CD4-positive, alpha-beta memory T cell (primary cell): Measurements from ENCODE around the gene PTGDS. TPM values are rescaled to one million over a fixed set of nuclear protein-coding genes. Genes with fewer than 3 reads are reported as not detected.

ENCODE experiments used
- CTCF ChIA-PET: fragments of 350-600 bp; sonication (Branson Sonifier 250); formaldehyde crosslinking; loops from one replicate; lab custom pipeline; 2021; ENCODE audit warnings: inconsistent platforms; ENCODE audit not compliant: partially characterized antibody; lab: Charles Lee
- POLR2A ChIA-PET: fragments of 350-600 bp; sonication (Branson Sonifier 250); formaldehyde crosslinking; loops from one replicate; lab custom pipeline; 2021; ENCODE audit not compliant: partially characterized antibody; lab: Charles Lee
- DNase-seq, 5 donors: peaks; one replicate each; pipeline versions ENCODE4 v3.0.0 to v3.0.0-alpha.2; 2020 to 2022; ENCODE audit warnings: mixed read lengths in 1 of 5
- H3K27ac ChIP-seq: one replicate; pipeline ENCODE4 v1.7.0; 2013; ENCODE audit warnings: low read depth, low read length
- H3K27me3 ChIP-seq: 2 replicates; pipeline ENCODE4 v1.7.0; 2013; ENCODE audit warnings: mild to moderate bottlenecking, low read length, moderate library complexity; ENCODE audit not compliant: insufficient read depth
- H3K36me3 ChIP-seq: 2 replicates; pipeline ENCODE4 v1.7.0; 2013; ENCODE audit warnings: mild to moderate bottlenecking, low read length, moderate library complexity; ENCODE audit not compliant: insufficient read depth
- H3K4me1 ChIP-seq: 2 replicates; pipeline ENCODE4 v1.7.0; 2013; ENCODE audit warnings: mild to moderate bottlenecking, low read length, moderate library complexity; ENCODE audit not compliant: insufficient read depth
- H3K4me3 ChIP-seq, 2 donors: one replicate each; pipeline ENCODE4 v1.7.0; 2013; ENCODE audit warnings: low read length in 2 of 2, mild to moderate bottlenecking in 1 of 2
- H3K9me3 ChIP-seq, 2 donors: one replicate each; pipeline ENCODE4 v1.7.0; 2013; ENCODE audit warnings: low read length in 2 of 2, control low read depth in 1 of 2; ENCODE audit not compliant: control insufficient read depth in 1 of 2
- H3K27ac Mint-ChIP-seq, 7 donors: one replicate each; pipeline ENCODE4 v1.8.0; 2020 to 2021; ENCODE audit warnings: mixed read lengths in 7 of 7, mild to moderate bottlenecking in 6 of 7, inconsistent platforms in 3 of 7, moderate library complexity in 3 of 7
- H3K27me3 Mint-ChIP-seq, 2 donors: one replicate each; pipeline ENCODE4 v1.8.0; 2020 to 2021; ENCODE audit warnings: mixed read lengths in 2 of 2
- H3K36me3 Mint-ChIP-seq, 2 donors: one replicate each; pipeline ENCODE4 v1.8.0; 2020 to 2021; ENCODE audit warnings: mixed read lengths in 2 of 2, inconsistent platforms in 1 of 2, mild to moderate bottlenecking in 1 of 2
- H3K4me1 Mint-ChIP-seq, 4 donors: one replicate each; pipeline ENCODE4 v1.8.0; 2020 to 2021; ENCODE audit warnings: mixed read lengths in 4 of 4, mild to moderate bottlenecking in 1 of 4
- H3K4me3 Mint-ChIP-seq, 8 donors: one replicate each; pipeline ENCODE4 v1.8.0; 2020 to 2021; ENCODE audit warnings: mixed read lengths in 8 of 8, mild to moderate bottlenecking in 7 of 8, moderate library complexity in 6 of 8, inconsistent platforms in 3 of 8
- H3K9me3 Mint-ChIP-seq, 8 donors: one replicate each; pipeline ENCODE4 v1.8.0; 2020 to 2021; ENCODE audit warnings: mixed read lengths in 8 of 8, mild to moderate bottlenecking in 5 of 8, inconsistent platforms in 3 of 8, moderate library complexity in 1 of 8
- intact Hi-C: fragments of 100-400 bp; cut with micrococcal nuclease; formaldehyde crosslinking; loops from one replicate; pipeline ENCODE4 v1.15.1; 2023
- polyA plus RNA-seq, 2 donors: library from polyadenylated mRNA; unstranded; fragments of 300-500 nt; fragmentation: Illumina TruSeq; gene quantifications; one replicate each; pipeline ENCODE4 v1.2.3, GENCODE V29; 2021
- total RNA-seq, 2 experiments: library from RNA; stranded (reverse); gene quantifications; one replicate each; pipeline ENCODE4 v1.2.3, GENCODE V29; 2021

PTGDS gene
- total and polyA plus RNA-seq, 4 experiments from 2014 or later = 1.7 to 5.1 (median 4.3) TPM

DNA sequence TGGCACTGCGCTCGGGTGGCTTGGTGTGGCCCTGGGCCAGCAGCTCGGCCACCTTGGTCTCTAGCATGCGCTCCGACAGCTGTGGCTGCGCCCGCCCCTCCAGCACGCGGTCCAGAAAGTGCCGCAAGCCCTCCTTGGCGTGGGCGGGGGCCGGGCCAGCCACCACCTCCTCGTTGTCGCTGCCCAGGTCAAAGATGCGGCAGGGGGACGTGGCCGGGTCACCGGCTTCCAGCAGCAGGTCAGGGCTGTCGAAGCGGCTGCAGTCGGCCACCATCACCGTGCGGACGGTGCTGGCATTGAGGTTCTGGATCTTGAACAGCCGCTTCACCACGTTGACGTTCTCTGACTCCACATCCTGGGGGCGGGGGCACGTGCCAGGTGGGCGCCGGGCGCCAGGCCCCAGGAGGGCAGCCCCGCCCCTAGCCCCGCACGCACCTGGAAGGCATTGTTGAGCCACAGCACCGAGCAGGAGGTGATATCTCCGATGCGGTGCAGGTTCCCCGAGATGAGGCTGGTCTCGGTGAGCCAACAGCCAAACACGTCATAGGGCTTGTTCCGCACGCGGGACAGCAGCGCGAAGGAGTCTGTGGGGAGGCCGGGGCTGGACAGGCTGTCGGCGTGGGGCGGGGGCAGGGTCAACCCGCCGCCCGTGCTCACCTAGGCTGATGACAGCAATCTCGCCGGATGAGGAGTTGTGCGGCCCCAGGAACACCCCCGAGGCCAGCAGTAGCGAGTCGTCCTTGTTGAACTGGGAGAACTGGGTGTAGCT is 35.0 kb upstream of the PTGDS start:
- Mint-ChIP-seq H3K27ac (peak overlapping the region in 1 of 7 donors; percentile 66), H3K9me3 (peaks cover 0 to 2% (median 0%) of the 10 kb centered on the region in 8 donors), H3K4me3 (peak overlapping the region in 6 of 8 donors; percentile 29 to 61 (median 45)), H3K36me3 (peaks cover 14 to 19% of the 10 kb centered on the region in 2 donors), H3K4me1 (peaks cover 3 to 22% (median 11%) of the 10 kb centered on the region in 4 donors), H3K27me3 (no peaks in the 10 kb centered on the region)
- intact Hi-C loops = no loop called here
- no peaks in the 10 kb centered on the region for H3K27me3 ChIP-seq
- POLR2A ChIA-PET = interaction anchor here (1.2 to 2.2 kb wide), 3 partner anchors 23 to 60 kb away, joined by 3 to 12 read pairs (median 4); partner anchors contain the start of gene CLIC3
- H3K4me3 ChIP-seq = no peak overlapping the region
- no peaks in the 10 kb centered on the region for H3K9me3 ChIP-seq
- CTCF ChIA-PET = no interaction called here
- no peak for DNase-seq
- H3K4me1 ChIP-seq = peaks cover 20% of the 10 kb centered on the region
- H3K27ac ChIP-seq = no peak overlapping the region
- peaks cover 21% of the 10 kb centered on the region for H3K36me3 ChIP-seq

- intact Hi-C loops = no loop called here
- peak overlapping the region in 1 of 7 donors; percentile 66 for H3K27ac Mint-ChIP-seq
- Histone ChIP-seq H3K27me3 (no peaks in the 10 kb centered on the region), H3K4me1 (peaks cover 20% of the 10 kb centered on the region), H3K27ac (no peak overlapping the region), H3K9me3 (no peaks in the 10 kb centered on the region), H3K4me3 (no peak overlapping the region), H3K36me3 (peaks cover 21% of the 10 kb centered on the region)
- no peaks in the 10 kb centered on the region for H3K27me3 Mint-ChIP-seq
- peaks cover 0 to 2% (median 0%) of the 10 kb centered on the region in 8 donors for H3K9me3 Mint-ChIP-seq
- DNase-seq = no peak
- CTCF ChIA-PET = interaction anchor here (1.1 kb wide), 1 partner anchor 151 kb away, joined by 3 read pairs; no protein-coding TSS in a partner anchor
- POLR2A ChIA-PET = interaction anchor here (1.3 to 4.1 kb wide), 9 partner anchors 17 to 135 kb away, joined by 5 to 37 read pairs (median 13); partner anchors contain the start of genes CLIC3, PAXX and RABL6
- peaks cover 3 to 22% (median 11%) of the 10 kb centered on the region in 4 donors for H3K4me1 Mint-ChIP-seq
- H3K4me3 Mint-ChIP-seq = peak overlapping the region in 6 of 8 donors; percentile 31 to 57 (median 50)
- peaks cover 12 to 19% of the 10 kb centered on the region in 2 donors for H3K36me3 Mint-ChIP-seq
Observed at GRCh38 chr9:136942881-136943230, 34.4 kb upstream of the PTGDS start.

- no peaks in the 10 kb centered on the region for H3K9me3 ChIP-seq
- ChIA-PET POLR2A (interaction anchor here (0.8 to 4.1 kb wide), 22 partner anchors 16 to 297 kb away, joined by 3 to 37 read pairs (median 8); partner anchors contain the start of genes AJM1, CLIC3, EDF1 and LCNL1), CTCF (interaction anchor here (1.1 to 2.6 kb wide), 2 partner anchors 91 to 151 kb away, joined by 3 to 12 read pairs; no protein-coding TSS in a partner anchor)
- H3K4me1 ChIP-seq = peaks cover 20% of the 10 kb centered on the region
- no peaks in the 10 kb centered on the region for H3K27me3 ChIP-seq
- peaks cover 12 to 17% of the 10 kb centered on the region in 2 donors for H3K36me3 Mint-ChIP-seq
- intact Hi-C loops = loop anchor here (1.0 to 2.0 kb wide), 9 partner anchors 41 to 153 kb away; partner anchors contain the start of genes AJM1, EDF1, PAXX and PHPT1
- H3K36me3 ChIP-seq = peaks cover 21% of the 10 kb centered on the region
- peak overlapping the region; percentile 42 to 90 (median 79) for H3K27ac Mint-ChIP-seq
- peak overlapping the region; percentile 59 for H3K27ac ChIP-seq
- peak overlapping the region in 1 of 2 donors; percentile 70 for H3K4me3 ChIP-seq
- peaks cover 3 to 22% (median 13%) of the 10 kb centered on the region in 4 donors for H3K4me1 Mint-ChIP-seq
- peak in 4 of 5 donors; percentile 24 to 36 (median 32) for DNase-seq
- peak overlapping the region; percentile 75 to 88 (median 84) for H3K4me3 Mint-ChIP-seq
- H3K27me3 Mint-ChIP-seq = no peaks in the 10 kb centered on the region
- peaks cover 0 to under 1% (median 0%) of the 10 kb centered on the region in 8 donors for H3K9me3 Mint-ChIP-seq
Observed at GRCh38 chr9:136943291-136944211, 33.8 kb upstream of the PTGDS start.

DNA sequence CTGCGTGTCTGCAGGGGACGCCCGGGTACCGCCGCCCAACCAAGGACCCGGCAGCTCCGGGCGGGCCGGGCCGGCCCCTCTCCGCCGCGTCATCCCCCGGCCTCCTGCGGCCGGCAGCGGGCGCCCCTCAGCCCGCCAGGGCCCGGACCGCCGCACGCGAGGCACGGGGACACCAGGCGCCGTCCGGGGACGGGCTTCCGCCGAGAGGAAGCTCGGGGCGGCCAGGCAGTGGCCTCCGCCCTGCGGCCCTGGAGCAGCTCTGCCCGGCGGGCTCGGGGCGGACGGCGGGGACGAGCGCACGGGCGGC is 33.1 kb upstream of the PTGDS start:
- CTCF ChIA-PET = interaction anchor here (0.6 to 2.6 kb wide), 3 partner anchors 91 to 152 kb away, joined by 3 to 12 read pairs (median 3); partner anchors contain the start of gene AJM1
- no peaks in the 10 kb centered on the region for H3K9me3 ChIP-seq
- H3K4me3 Mint-ChIP-seq = peak overlapping the region in 5 of 8 donors; percentile 75 to 88 (median 85)
- H3K27me3 Mint-ChIP-seq = no peaks in the 10 kb centered on the region
- H3K4me3 ChIP-seq = peak overlapping the region in 1 of 2 donors; percentile 70
- H3K36me3 Mint-ChIP-seq = peaks cover 10 to 13% of the 10 kb centered on the region in 2 donors
- intact Hi-C loops = loop anchor here (1.0 to 2.0 kb wide), 9 partner anchors 41 to 154 kb away; partner anchors contain the start of genes AJM1, EDF1, PAXX and PHPT1
- H3K4me1 ChIP-seq = peaks cover 22% of the 10 kb centered on the region
- H3K36me3 ChIP-seq = peaks cover 21% of the 10 kb centered on the region
- H3K4me1 Mint-ChIP-seq = peaks cover 3 to 22% (median 9%) of the 10 kb centered on the region in 4 donors
- POLR2A ChIA-PET = interaction anchor here (0.8 to 4.1 kb wide), 24 partner anchors 16 to 296 kb away, joined by 3 to 37 read pairs (median 8); partner anchors contain the start of genes AJM1, CLIC3, EDF1 and LCNL1
- H3K27ac Mint-ChIP-seq = peak overlapping the region in 1 of 7 donors; percentile 66
- no peaks in the 10 kb centered on the region for H3K27me3 ChIP-seq
- peak overlapping the region; percentile 59 for H3K27ac ChIP-seq
- DNase-seq = no peak
- no peaks in the 10 kb centered on the region for H3K9me3 Mint-ChIP-seq

DNA sequence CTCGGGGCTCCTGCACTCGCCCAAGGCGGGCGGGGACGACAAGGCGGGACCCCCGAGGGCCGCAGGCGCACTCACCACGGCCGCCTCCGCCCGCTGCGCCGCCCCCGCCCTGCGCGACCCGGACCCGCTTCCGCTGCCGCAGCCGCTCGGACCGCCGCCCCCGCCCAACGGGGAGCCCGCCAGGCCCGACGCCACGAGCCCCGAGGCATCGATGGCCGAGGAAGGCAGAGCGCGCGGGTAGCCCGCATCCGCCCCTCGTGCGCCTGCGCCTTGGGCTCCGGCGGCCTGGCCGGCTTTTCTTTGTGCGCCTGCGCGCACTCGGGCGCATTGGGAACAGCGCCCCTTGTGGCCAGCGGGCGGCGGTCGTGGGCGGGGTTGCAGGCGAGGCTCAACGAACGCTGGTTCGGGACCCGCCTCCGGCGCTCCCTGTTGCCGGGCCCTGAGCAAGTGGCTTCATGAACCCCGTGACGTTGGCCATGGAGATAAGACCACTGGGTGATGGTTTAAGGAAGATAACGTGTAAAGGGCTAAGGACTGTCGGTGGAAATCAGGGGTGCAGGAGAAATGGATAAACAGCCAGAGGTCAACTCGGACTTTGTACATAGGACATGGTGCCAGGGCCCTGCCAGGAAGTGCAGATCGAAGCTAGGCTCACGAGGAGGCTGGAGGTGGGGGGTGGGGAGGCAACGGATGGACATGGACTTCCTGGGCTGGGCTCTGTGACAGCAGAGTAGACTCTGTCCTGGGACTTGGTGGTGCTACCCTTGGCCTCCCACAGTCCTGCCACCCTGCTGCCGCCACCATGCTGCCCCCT is 32.6 kb upstream of the PTGDS start, which contains the start of the genes C8G and FBXW5:
Gene C8G, plus strand, starts transcription at position 725 of the 814 bp plus-strand sequence. Its CDS starts 78 bp downstream, at position 803.
Gene FBXW5, minus strand, starts transcription at position 220 of the 814 bp plus-strand sequence. CDS start 655 bp downstream, outside the sequence.
- Mint-ChIP-seq H3K4me1 (peaks cover 3 to 17% (median 9%) of the 10 kb centered on the region in 4 donors), H3K27ac (peak within 1 kb of the TSS; percentile 66 to 90 (median 81)), H3K9me3 (no peaks in the 10 kb centered on the region), H3K4me3 (peak within 1 kb of the TSS; percentile 75 to 88 (median 85)), H3K27me3 (no peaks in the 10 kb centered on the region), H3K36me3 (peaks cover 6 to 8% of the 10 kb centered on the region in 2 donors)
- H3K27ac ChIP-seq = peak within 1 kb of the TSS; percentile 59
- H3K4me1 ChIP-seq = peaks cover 23% of the 10 kb centered on the region
- DNase-seq = peak; percentile 89 to 97 (median 96)
- intact Hi-C loops = loop anchor here (1.0 to 2.0 kb wide), 9 partner anchors 42 to 154 kb away; partner anchors contain the start of genes AJM1, EDF1, PAXX and PHPT1
- H3K4me3 ChIP-seq = peak within 1 kb of the TSS in 1 of 2 donors; percentile 70
- ChIA-PET POLR2A (interaction anchor here (0.8 to 4.1 kb wide), 25 partner anchors 15 to 296 kb away, joined by 3 to 37 read pairs (median 7); partner anchors contain the start of genes AJM1, CLIC3, EDF1 and LCNL1), CTCF (interaction anchor here (0.6 to 2.6 kb wide), 4 partner anchors 47 to 103 kb away, joined by 3 to 12 read pairs (median 6); partner anchors contain the start of gene AJM1)
- H3K27me3 ChIP-seq = no peaks in the 10 kb centered on the region
- no peaks in the 10 kb centered on the region for H3K9me3 ChIP-seq
- peaks cover 21% of the 10 kb centered on the region for H3K36me3 ChIP-seq
